Measurements from ENCODE around the gene DXO.

Gene DXO

DNA sequence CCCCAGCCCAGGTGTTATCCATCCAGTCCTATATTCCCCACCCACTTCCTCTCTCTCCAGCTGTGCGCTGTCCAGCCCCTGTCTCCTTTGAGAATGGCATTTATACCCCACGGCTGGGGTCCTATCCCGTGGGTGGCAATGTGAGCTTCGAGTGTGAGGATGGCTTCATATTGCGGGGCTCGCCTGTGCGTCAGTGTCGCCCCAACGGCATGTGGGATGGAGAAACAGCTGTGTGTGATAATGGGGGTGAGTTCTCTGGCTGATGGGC is 43.3 kb downstream of the DXO start:
- no peak overlapping the region for H3K4me3 ChIP-seq (ENCODE audit: low read depth, low read length)
- TF ChIP-seq, protein P1, sequence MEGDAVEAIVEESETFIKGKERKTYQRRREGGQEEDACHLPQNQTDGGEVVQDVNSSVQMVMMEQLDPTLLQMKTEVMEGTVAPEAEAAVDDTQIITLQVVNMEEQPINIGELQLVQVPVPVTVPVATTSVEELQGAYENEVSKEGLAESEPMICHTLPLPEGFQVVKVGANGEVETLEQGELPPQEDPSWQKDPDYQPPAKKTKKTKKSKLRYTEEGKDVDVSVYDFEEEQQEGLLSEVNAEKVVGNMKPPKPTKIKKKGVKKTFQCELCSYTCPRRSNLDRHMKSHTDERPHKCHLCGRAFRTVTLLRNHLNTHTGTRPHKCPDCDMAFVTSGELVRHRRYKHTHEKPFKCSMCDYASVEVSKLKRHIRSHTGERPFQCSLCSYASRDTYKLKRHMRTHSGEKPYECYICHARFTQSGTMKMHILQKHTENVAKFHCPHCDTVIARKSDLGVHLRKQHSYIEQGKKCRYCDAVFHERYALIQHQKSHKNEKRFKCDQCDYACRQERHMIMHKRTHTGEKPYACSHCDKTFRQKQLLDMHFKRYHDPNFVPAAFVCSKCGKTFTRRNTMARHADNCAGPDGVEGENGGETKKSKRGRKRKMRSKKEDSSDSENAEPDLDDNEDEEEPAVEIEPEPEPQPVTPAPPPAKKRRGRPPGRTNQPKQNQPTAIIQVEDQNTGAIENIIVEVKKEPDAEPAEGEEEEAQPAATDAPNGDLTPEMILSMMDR (conservative IDR thresholded peaks at IDR 0.05; ENCODE audit: low read depth, low read length) = no peak
- no peak for DNase-seq (ENCODE audit: low read depth)

DNA sequence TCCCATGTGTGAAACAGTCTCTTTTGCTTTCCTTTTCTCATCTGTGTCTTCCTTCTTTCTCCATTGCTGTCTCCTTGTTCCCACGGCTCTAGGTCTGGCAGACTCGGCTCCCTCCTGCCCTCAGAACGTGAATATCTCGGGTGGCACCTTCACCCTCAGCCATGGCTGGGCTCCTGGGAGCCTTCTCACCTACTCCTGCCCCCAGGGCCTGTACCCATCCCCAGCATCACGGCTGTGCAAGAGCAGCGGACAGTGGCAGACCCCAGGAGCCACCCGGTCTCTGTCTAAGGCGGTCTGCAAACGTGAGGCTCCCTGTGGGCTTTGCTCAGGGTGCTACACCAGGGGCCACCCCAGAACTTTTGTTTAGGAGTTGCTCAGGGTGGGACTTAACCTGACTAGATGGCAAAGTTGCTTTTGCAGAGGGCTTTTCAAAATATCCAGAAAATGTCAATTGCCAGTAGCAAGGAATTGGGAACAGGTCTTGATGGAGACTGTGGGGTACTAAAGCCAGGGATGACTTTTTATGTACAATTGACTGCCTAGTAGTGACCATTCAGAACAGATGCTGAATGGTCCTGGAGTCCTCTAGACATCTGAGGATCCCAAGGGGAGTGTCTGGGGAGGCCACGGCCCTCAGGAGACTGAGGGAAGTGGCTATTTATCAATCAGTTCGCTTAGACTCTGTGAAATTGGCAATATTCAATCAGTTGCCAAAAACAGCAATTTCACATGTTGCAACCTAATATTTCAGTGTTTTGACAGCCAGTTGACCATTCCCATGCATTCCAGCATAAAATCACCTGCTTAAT is 43.9 kb downstream of the DXO start:
- no peak for DNase-seq (ENCODE audit: low read depth)
- TF ChIP-seq, protein P1 (conservative IDR thresholded peaks at IDR 0.05; ENCODE audit: low read depth, low read length) = no peak
- no peak overlapping the region for H3K4me3 ChIP-seq (ENCODE audit: low read depth, low read length)

DNA sequence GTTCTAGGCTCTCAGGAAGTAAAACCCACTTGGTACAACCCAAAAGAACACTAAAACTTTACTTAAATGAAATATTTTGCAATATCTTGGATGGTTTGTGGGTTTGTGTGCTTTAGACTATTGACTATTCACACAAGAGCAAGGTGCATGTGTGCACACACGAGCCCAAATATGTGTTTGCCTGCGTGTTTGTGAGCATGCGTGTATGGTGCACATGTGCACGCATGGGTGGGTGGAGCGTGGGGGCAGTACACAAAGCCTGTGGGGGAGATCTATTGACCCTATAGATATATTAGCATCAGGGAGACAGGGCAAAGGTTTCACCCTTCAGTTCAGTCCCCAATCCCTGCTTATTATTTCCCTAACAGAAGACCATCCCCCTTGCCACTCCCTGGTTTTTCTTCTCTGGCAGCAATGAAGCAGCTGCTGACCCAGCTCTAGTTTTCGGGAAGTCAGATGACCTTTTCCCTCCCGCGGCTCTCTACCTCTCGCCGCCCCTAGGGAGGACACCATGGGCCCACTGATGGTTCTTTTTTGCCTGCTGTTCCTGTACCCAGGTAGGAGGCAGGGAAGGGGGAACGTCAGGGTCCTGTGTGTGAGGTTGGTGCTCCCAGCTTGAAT is 44.6 kb downstream of the DXO start, which contains the start of gene C2:
TSS of gene C2 (plus strand) at position 476 of the 621 bp plus-strand sequence. CDS start at position 512, 36 bp downstream.
- TF ChIP-seq, protein P1 (conservative IDR thresholded peaks at IDR 0.05; ENCODE audit: low read depth, low read length) = no peak
- H3K4me3 ChIP-seq (ENCODE audit: low read depth, low read length) = no peak within 1 kb of the TSS
- no peak for DNase-seq (ENCODE audit: low read depth)

DNA sequence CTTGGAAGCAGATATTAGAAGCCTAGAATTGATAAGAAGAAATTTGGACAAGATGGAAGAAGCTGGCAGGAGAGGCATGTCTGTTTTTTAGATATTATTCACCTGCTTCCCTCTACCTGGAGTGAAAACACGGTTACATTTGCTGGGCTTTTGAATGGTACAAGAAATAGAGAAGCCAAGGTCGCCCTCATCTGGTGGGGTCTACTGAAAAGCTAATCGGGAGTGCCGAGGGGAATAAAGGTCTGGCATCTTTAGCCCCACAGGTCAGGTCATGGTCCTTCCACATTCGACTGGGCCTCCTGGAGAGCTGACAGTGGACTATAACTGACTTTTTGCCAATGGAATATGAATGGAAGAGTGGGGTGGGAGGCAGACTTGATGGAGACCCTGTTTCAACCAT is 49.0 kb downstream of the DXO start:
- H3K4me3 ChIP-seq (ENCODE audit: low read depth, low read length) = no peak overlapping the region
- TF ChIP-seq, protein P1 (conservative IDR thresholded peaks at IDR 0.05; ENCODE audit: low read depth, low read length) = peak; percentile 35
- no peak for DNase-seq (ENCODE audit: low read depth)

DNA sequence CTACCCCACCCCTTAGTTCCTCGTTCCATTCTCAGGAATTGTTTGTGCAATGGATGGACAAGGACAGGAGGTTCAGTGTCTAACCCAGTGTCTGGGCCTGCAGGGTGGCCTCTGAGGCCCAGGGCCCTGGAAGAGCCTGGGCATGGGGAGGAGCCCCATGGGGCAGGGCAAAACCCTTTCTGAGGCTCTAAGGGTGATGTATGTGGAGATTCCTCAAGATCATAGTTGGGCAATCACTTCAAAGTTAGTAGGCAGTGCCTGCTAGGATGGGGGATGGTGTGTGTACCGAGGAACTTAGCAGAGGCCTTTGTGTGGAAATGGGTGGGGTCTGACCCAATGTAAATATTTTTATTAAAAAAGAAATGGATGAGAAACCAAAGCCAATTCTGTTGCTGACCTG is 51.1 kb downstream of the DXO start:
- TF ChIP-seq, protein P1 (conservative IDR thresholded peaks at IDR 0.05; ENCODE audit: low read depth, low read length) = no peak
- DNase-seq (ENCODE audit: low read depth) = no peak
- H3K4me3 ChIP-seq (ENCODE audit: low read depth, low read length) = no peak overlapping the region
